ENCODE measurements around the gene RALGDS. TPM values are rescaled to one million over a fixed set of nuclear protein-coding genes. Genes with fewer than 3 reads are reported as not detected.

RALGDS gene
- total RNA-seq, 1 experiment from 2014 or later: 36.1 TPM

DNA sequence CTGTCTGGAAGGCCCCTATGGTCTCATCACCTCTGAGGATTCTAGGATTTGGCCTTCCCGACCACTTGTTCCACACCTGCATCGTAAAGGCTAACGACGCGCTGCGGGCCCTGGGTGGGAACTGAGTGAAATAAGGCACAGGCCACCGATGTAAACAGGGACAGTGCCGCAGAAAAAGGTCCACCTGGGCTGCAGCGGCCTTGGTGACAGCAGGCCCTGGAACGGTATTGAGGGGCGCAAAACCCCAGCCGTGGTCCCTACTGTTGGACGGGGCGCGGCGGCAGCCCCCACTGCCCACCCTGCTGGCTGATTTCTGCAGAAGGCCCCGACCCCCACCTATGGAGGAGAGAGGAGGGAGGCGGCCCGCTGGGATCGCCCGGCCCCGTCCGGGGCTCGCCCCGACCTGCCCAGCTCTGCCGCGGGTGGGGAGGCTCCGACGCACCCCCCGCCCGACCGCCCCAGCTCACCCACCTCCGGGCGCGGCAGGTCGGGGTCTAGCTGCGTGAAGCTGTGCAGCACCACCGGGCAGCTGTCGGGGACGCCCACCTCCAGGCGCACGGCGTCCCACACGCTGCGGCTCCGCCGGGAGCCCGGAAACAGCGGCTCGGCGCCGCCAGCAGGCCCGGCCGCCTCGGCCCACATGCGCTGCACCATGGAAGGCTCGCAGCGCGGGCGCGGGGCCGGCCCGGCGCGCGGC lies 391 bp downstream of the RALGDS start (continued):
- no peak for TF ChIP-seq TCF7L2 (IDR thresholded peaks at IDR 0.05; ENCODE audit: borderline replicate concordance, extremely low read depth, insufficient read depth, insufficient read length)
- no peak for TF ChIP-seq YY1 (IDR thresholded peaks at IDR 0.05; ENCODE audit: extremely low read depth, insufficient replicate concordance, low read depth, low read length)

DNA sequence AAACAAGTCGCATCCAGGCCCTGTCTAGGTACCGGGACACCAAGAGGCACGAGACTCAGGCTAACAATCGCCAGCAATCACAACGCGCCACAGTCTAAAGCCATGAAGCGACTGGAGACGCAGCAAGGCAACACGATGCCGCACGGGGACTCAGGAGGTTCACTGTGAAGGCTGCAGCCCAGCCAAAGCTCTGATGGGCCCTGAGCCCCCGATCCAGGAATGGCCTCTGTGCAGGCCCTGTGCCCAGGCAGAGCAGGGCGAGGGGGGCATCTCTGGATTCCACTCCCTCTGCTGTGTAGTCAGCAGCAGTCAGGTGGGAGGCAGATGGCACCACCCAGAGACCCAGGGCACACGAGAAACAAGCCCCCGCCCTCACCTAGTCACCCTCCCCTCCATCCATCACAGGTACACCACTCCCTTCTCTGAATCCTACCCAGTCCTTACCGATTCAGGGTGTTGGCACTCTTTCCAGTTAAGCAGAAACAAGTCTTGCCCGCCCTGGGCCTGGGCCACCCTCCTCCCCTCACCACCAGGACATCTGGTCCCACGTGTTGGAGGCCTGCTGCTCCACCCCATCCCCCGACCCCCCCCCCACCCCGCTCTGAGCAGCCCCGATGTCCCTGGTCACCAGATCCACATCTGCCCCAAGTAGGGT lies 1.1 kb downstream of the RALGDS start:
- no peaks in the 10 kb centered on the region for H3K36me3 ChIP-seq (ENCODE audit: control insufficient read depth in 1 of 2, insufficient read depth in 2 of 2, low read length in 2 of 2)
- peak overlapping the region; percentile 97 for H3K4me2 ChIP-seq (ENCODE audit: low read length)
- DNase-seq (ENCODE audit: low read depth, low spot score): no peak
- H3K4me3 ChIP-seq (replicated peaks in 1 of 2; ENCODE audit: low read depth in 1 of 2, low read length in 2 of 2): peak overlapping the region; percentile 62 to 80
- CTCF ChIA-PET: interaction anchor here (0.7 to 3.1 kb wide), 3 partner anchors 24 to 98 kb away, joined by 3 to 20 read pairs (median 3); no protein-coding TSS in a partner anchor
- POLR2A ChIA-PET: no interaction called here
- TSS peak; percentile 65 for BruUV-seq (replicated peaks)
- peak overlapping the region; percentile 79 for H3K27ac ChIP-seq (ENCODE audit: low read depth, low read length)
- intact Hi-C loops (cut with micrococcal nuclease): loop anchor here (2.0 kb wide), 1 partner anchor 29 kb away; no protein-coding TSS in a partner anchor
- H3K27me3 ChIP-seq (ENCODE audit: insufficient read depth, low read length): no peaks in the 10 kb centered on the region
- peak overlapping the region; percentile 85 for H3K9ac ChIP-seq (ENCODE audit: low read length)
- peaks cover 36% of the 10 kb centered on the region for H3K79me2 ChIP-seq (ENCODE audit: insufficient read depth, low read length)
- no peaks in the 10 kb centered on the region for H3K9me3 ChIP-seq (ENCODE audit: control insufficient read depth in 1 of 2, insufficient read depth in 1 of 2, low read depth in 1 of 2, low read length in 2 of 2)
- no peaks in the 10 kb centered on the region for H4K20me1 ChIP-seq (ENCODE audit: insufficient read depth)
- ATAC-seq: no peak; the same call in 1 of the 2 replicates
- RAD21 ChIA-PET (ENCODE audit: low non-redundant PET in 1 of 2, low total read pairs in 2 of 2, uncharacterized antibody in 2 of 2, unreplicated experiment in 2 of 2): interaction anchor here in 1 of 2 experiments (1.2 kb wide), 1 partner anchor 29 kb away, joined by 3 read pairs; no protein-coding TSS in a partner anchor
- H2AFZ ChIP-seq (ENCODE audit: low read depth, low read length, poor library complexity, severe bottlenecking): no peak overlapping the region
- no peaks in the 10 kb centered on the region for H3K9me2 ChIP-seq (ENCODE audit: insufficient read depth)
- H3K4me1 ChIP-seq (ENCODE audit: control insufficient read depth in 1 of 2, insufficient read depth in 2 of 2, low read length in 2 of 2): peaks cover 8 to 41% of the 10 kb centered on the region in 2 experiments
- TF ChIP-seq POLR2AphosphoS5 (IDR thresholded peaks at IDR 0.05; ENCODE audit: low read depth, low read length): no peak
- TF ChIP-seq, protein P1, sequence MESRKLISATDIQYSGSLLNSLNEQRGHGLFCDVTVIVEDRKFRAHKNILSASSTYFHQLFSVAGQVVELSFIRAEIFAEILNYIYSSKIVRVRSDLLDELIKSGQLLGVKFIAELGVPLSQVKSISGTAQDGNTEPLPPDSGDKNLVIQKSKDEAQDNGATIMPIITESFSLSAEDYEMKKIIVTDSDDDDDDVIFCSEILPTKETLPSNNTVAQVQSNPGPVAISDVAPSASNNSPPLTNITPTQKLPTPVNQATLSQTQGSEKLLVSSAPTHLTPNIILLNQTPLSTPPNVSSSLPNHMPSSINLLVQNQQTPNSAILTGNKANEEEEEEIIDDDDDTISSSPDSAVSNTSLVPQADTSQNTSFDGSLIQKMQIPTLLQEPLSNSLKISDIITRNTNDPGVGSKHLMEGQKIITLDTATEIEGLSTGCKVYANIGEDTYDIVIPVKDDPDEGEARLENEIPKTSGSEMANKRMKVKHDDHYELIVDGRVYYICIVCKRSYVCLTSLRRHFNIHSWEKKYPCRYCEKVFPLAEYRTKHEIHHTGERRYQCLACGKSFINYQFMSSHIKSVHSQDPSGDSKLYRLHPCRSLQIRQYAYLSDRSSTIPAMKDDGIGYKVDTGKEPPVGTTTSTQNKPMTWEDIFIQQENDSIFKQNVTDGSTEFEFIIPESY (IDR thresholded peaks at IDR 0.05; ENCODE audit: extremely low read depth, insufficient replicate concordance, low read length): no peak
- no peak for TF ChIP-seq SP1 (IDR thresholded peaks at IDR 0.05; ENCODE audit: low read depth)
- no peak for TF ChIP-seq CBX3 (IDR thresholded peaks at IDR 0.05; ENCODE audit: low read depth)
- no peak for TF ChIP-seq ELF1 (IDR thresholded peaks at IDR 0.05; ENCODE audit: borderline replicate concordance, low read depth)
- no peak for TF ChIP-seq SRF (IDR thresholded peaks at IDR 0.05; ENCODE audit: low read depth)
- TF ChIP-seq YY1 (IDR thresholded peaks at IDR 0.05; ENCODE audit: extremely low read depth, insufficient replicate concordance, low read depth, low read length): no peak
- TF ChIP-seq ZFX (IDR thresholded peaks at IDR 0.05): no peak
- TF ChIP-seq RAD21 (IDR thresholded peaks at IDR 0.05; ENCODE audit: low read depth): no peak
- TF ChIP-seq POLR2A (IDR thresholded peaks at IDR 0.05; ENCODE audit: borderline replicate concordance, extremely low read depth, insufficient read depth, insufficient read length): no peak
- TF ChIP-seq ZNF274 (IDR thresholded peaks at IDR 0.05; ENCODE audit: low read depth, low read length): no peak
- TF ChIP-seq, protein P2, sequence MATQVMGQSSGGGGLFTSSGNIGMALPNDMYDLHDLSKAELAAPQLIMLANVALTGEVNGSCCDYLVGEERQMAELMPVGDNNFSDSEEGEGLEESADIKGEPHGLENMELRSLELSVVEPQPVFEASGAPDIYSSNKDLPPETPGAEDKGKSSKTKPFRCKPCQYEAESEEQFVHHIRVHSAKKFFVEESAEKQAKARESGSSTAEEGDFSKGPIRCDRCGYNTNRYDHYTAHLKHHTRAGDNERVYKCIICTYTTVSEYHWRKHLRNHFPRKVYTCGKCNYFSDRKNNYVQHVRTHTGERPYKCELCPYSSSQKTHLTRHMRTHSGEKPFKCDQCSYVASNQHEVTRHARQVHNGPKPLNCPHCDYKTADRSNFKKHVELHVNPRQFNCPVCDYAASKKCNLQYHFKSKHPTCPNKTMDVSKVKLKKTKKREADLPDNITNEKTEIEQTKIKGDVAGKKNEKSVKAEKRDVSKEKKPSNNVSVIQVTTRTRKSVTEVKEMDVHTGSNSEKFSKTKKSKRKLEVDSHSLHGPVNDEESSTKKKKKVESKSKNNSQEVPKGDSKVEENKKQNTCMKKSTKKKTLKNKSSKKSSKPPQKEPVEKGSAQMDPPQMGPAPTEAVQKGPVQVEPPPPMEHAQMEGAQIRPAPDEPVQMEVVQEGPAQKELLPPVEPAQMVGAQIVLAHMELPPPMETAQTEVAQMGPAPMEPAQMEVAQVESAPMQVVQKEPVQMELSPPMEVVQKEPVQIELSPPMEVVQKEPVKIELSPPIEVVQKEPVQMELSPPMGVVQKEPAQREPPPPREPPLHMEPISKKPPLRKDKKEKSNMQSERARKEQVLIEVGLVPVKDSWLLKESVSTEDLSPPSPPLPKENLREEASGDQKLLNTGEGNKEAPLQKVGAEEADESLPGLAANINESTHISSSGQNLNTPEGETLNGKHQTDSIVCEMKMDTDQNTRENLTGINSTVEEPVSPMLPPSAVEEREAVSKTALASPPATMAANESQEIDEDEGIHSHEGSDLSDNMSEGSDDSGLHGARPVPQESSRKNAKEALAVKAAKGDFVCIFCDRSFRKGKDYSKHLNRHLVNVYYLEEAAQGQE (IDR thresholded peaks at IDR 0.05; ENCODE audit: low read depth): no peak
- TF ChIP-seq, protein P3, sequence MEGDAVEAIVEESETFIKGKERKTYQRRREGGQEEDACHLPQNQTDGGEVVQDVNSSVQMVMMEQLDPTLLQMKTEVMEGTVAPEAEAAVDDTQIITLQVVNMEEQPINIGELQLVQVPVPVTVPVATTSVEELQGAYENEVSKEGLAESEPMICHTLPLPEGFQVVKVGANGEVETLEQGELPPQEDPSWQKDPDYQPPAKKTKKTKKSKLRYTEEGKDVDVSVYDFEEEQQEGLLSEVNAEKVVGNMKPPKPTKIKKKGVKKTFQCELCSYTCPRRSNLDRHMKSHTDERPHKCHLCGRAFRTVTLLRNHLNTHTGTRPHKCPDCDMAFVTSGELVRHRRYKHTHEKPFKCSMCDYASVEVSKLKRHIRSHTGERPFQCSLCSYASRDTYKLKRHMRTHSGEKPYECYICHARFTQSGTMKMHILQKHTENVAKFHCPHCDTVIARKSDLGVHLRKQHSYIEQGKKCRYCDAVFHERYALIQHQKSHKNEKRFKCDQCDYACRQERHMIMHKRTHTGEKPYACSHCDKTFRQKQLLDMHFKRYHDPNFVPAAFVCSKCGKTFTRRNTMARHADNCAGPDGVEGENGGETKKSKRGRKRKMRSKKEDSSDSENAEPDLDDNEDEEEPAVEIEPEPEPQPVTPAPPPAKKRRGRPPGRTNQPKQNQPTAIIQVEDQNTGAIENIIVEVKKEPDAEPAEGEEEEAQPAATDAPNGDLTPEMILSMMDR (IDR thresholded peaks at IDR 0.05 in 2 of 3, conservative IDR thresholded peaks at IDR 0.05 in 1 of 3; ENCODE audit: borderline replicate concordance in 1 of 3, insufficient read depth in 1 of 3, low read depth in 2 of 3, low read length in 2 of 3): no peak
- TF ChIP-seq CEBPB (IDR thresholded peaks at IDR 0.05; ENCODE audit: low read depth): no peak
- TF ChIP-seq JUND (IDR thresholded peaks at IDR 0.05): no peak
